Activated CD8-positive, alpha-beta memory T cell treated with anti-CD3 and anti-CD28 coated beads, Interleukin-2, amount 50 U/mL, for 24 hours (primary cell): Measurements from ENCODE around the gene EFHD2.
"Not testable (repeated sequence)": the region's sequence is repeated elsewhere in the genome, so short reads cannot be mapped to it uniquely, and the experiment has no call there.

Experiments
- DNase-seq: peaks from one replicate; pipeline ENCODE4 v3.0.0-alpha.2; 2020; ENCODE audit errors: extremely low read depth

Gene EFHD2

DNA sequence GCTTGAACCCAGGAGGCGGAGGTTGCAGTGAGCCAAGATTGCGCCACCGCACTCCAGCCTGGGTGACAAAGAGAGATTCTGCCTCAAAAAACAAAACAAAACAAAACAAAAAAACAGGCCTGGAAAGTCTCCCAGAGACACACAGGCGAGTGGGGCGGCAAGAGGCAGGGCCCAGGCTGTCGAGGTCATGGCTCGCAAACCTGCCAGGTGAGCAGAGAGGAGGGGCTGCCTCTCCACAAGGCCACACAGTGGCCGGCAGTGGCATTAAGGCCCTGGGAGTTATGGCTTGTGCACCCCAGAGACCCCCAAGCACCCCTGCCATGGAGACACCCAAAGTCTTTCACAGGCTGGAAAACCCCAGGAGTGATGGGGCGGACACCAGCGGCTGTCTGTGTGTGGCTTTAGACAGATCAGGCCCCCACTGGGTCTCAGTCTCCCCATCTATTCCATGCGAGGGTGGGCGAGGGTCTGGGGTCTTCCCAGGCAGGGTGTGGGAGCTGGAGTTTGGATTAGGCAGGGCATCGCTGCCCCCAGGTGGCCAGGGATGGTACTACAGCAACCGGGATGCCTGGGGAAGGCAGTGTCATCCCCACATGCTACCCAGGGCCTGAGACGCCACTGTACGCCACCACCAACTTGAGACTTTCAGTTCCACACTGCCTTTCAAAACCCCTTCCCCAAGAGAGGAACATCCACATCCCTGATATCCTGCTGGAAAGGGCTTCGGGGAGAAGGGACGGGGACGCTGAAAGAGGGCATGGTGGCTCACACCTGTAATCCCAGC lies 21.3 kb downstream of the EFHD2 start:
- DNase-seq = peak; percentile 40

- no peak for DNase-seq
These were observed 21.9 kb downstream of the EFHD2 start for GRCh38 chr1:15431571-15431948.

DNA sequence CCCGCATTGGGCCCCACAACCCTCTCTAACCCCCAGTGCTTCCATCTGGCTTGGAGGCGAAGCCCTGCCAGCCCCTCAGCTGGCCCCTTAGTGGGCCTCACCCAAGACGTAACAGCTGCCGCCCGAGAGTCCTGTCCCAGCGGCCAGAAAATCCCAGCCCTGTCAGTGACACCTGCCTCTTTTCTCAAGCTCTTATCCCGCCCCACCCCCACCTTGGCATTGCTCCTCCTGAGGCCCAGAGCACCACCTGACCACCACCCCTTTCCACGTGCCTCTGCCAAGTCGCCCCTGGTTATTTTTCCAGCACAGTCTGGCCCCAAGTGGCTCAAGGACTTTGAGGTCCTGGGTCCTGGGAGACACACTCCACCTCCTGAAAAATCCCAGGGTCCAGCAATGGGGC lies 22.6 kb downstream of the EFHD2 start:
- no peak for DNase-seq

DNA sequence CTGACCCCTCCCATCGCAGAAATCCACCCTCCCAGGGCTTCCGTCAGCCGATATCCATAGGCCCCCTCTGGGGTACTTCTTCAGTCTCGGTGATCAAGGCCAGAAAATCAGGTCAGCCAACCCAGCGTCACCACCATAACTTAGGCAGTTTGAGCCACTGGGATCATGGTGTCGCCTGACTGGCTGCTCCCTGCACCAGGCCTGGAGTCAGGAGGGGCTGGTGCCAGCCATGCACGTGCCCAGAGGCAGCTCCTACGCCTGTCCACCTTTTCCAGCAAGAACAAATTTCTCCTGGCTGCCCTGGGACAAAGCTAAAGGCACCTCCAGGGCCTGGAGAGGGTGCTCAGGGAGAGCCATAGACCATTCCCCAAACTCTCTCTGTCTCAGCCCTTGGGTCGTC lies 23.8 kb downstream of the EFHD2 start:
- DNase-seq = no peak

DNA sequence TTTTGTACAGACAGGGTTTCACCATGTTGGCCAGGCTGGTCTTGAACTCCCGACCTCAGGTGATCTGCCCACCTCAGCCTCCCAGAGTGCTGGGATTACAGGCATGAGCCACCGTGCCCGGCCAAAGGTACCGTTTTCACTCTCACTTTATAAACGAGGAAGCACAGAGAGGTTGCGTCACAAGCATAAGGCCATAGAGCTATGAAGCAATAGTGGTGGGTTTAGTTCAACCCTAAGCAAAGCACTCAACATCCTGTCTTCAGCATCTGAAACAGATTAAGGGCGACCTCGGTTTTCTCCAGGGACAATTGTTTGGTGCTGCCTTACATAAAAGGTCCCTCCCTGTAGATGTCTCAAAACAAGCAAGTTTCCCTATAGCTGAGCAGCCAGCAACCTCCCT lies 25.1 kb downstream of the EFHD2 start:
- not testable (repeated sequence) for DNase-seq

DNA sequence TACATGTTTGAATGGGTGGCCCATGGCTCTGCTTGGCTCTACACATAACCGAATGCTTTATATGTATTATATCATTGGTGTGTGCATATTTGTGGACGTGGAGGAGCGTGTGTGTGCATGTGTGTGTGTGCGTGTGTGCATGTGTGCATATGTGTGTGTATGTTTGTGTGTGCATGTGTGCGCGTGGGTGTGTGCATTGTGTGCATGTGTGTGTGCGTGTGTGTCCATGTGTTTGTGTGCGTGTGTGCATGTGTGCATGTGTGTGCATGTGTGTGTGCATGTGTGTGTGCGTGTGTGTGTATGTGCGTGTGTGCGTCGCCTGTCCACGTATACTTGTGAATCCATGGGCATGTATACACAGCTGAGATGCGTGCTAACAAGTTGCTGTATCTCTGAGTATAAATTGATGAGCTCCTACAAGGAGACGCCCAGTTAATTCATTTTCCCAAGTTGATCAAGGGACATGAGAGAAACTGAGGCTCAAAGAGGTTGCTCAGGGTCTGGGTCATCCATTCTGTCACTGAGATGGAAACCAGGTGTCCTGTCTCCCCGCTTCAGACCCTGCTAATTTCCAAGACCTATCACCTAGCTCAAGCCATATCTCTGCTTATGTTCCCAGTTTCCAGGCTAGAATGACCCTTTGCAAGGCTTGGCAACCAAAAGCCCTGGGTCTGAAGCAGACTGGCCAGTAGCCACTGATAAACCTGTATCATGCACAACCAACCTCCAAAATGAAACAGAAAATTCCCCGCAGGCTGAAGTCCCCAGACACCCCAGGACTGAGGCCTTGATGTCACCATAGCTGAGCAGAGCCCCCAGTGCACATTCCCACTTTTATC lies 25.8 kb downstream of the EFHD2 start:
- no peak for DNase-seq

GRCh38 chr1:15436881-15437442 lies 27.3 kb downstream of the EFHD2 start:
- no peak for DNase-seq

- no peak for DNase-seq
These were observed 29.6 kb downstream of the EFHD2 start for GRCh38 chr1:15439325-15439724.

- no peak for DNase-seq
These were observed 30.7 kb downstream of the EFHD2 start for GRCh38 chr1:15440357-15440756.

DNA sequence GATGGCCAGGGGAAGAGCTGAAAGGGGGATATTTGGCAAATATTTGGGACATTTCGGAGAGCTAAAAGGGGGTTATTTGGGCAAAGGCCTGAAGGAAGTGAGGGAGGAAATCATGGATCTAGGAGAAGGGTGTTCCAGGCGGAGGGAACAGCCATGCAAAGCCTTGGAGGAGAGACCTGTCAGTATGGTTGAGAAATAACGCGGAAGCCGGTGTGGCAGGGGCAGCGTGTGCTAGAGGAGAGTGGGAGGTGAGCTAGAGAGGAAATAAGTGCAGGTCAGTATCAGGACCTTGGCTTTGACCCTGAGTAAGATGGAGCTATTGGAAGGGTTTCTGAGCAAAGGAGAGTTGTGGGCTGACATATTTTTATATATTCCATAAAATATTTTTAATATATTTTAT lies 31.6 kb downstream of the EFHD2 start:
- DNase-seq = no peak

- DNase-seq = no peak
These were observed 32.4 kb downstream of the EFHD2 start for GRCh38 chr1:15442119-15442518.

DNA sequence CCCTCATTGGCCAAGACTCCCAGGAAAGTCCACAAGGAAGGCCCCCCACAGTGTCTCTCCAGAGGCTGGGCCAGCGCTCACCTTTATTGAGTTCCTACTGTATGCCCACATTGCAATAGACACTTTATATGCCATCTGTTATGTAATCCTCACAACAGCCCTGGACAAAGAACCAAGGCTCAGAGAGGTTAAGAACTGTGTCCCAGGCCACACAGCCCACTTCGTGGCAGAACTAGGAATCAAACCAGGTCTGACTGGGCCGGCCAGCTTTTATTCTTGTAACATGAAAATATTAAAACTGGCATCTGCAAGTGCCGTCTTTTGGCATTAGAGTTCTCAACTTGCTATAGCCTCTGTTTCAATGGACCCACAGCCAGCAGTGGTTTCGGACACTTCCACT lies 33.1 kb downstream of the EFHD2 start:
- no peak for DNase-seq

GRCh38 chr1:15443281-15443680 lies 33.6 kb downstream of the EFHD2 start:
- DNase-seq = no peak

GRCh38 chr1:15444468-15445389 lies 35.0 kb downstream of the EFHD2 start:
- no peak for DNase-seq

- DNase-seq = no peak
These were observed 35.9 kb downstream of the EFHD2 start for GRCh38 chr1:15445390-15446122.

GRCh38 chr1:15446212-15446611 lies 36.5 kb downstream of the EFHD2 start:
- no peak for DNase-seq

- DNase-seq = no peak
These were observed 39.3 kb downstream of the EFHD2 start for GRCh38 chr1:15448877-15449462.

GRCh38 chr1:15449567-15449966 lies 39.9 kb downstream of the EFHD2 start:
- DNase-seq = no peak

GRCh38 chr1:15451014-15451722 lies 41.5 kb downstream of the EFHD2 start:
- DNase-seq = no peak

DNA sequence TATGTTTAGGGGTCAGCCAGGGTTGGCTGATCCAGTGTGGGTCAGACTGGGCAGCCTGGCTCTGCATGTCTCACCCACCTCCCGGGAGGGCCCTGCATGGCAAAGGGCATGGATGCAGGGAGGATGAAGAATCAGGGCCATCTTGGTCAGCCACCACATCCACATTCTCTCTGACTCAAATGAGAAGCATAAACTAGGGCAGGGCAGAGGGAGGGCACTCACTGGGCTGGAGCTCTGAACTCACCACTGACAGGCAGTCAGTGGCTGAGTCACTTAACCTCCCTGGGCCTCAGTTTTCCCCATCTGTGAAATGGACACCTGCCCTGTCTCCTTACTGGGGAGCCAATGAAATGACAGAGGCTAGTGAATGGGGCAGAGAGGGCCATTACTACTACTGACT lies 42.5 kb downstream of the EFHD2 start:
- DNase-seq = no peak
